A673 (cell line): ENCODE results near the gene SF3B1. TPM values are rescaled to one million over a fixed set of nuclear protein-coding genes. Genes with fewer than 3 reads are reported as not detected.

Experiments used
- BruUV-seq: library from RNA; stranded (reverse); fragments of 400-500 nt; replicated peaks from 2 replicates; lab custom pipeline; 2021; lab: Mats Ljungman, UMichigan
- CTCF ChIA-PET: fragments of 300-600 bp; sonication (Branson Sonifier 250); formaldehyde crosslinking; loops from one replicate; lab custom pipeline; 2022; ENCODE audit warnings: antibody characterized with exemption; lab: Charles Lee
- POLR2A ChIA-PET: fragments of 300-600 bp; sonication (Branson Sonifier 250); formaldehyde crosslinking; loops from one replicate; lab custom pipeline; 2022; ENCODE audit warnings: antibody characterized with exemption; ENCODE audit not compliant: low non-redundant PET; lab: Charles Lee
- DNase-seq: peaks from one replicate; pipeline ENCODE4 v3.0.0-alpha.2; 2015; ENCODE audit warnings: low spot score
- H3K27ac ChIP-seq: fragments of 200-600 bp; sonication (generic); 2 replicates; pipeline ENCODE4 v1.5.1; 2016; ENCODE audit warnings: mixed run types, low read depth, mild to moderate bottlenecking, mixed read lengths, antibody characterized with exemption, low read length; ENCODE audit not compliant: poor library complexity, severe bottlenecking
- H3K27me3 ChIP-seq: fragments of 200-600 bp; sonication (generic); replicated peaks from 2 replicates; pipeline ENCODE4 v1.6.1; 2017; ENCODE audit warnings: mixed run types, low read depth, mild to moderate bottlenecking, mixed read lengths, antibody characterized with exemption, low read length; ENCODE audit not compliant: insufficient read depth, poor library complexity
- H3K36me3 ChIP-seq: fragments of 200-600 bp; sonication (generic); 2 replicates; pipeline ENCODE4 v1.6.1; 2016; ENCODE audit warnings: mixed run types, mild to moderate bottlenecking, mixed read lengths, antibody characterized with exemption, low read length; ENCODE audit not compliant: insufficient read depth, poor library complexity, severe bottlenecking
- H3K4me1 ChIP-seq: fragments of 200-600 bp; sonication (generic); 2 replicates; pipeline ENCODE4 v1.6.1; 2017; ENCODE audit warnings: mixed run types, mild to moderate bottlenecking, mixed read lengths, antibody characterized with exemption, low read length; ENCODE audit not compliant: insufficient read depth, poor library complexity, severe bottlenecking
- H3K4me3 ChIP-seq: fragments of 200-600 bp; sonication (generic); 2 replicates; pipeline ENCODE4 v1.5.1; 2016; ENCODE audit warnings: low read depth, mixed run types, mild to moderate bottlenecking, mixed read lengths, low read length; ENCODE audit not compliant: poor library complexity, severe bottlenecking
- H3K9me3 ChIP-seq: fragments of 200-600 bp; sonication (generic); 2 replicates; pipeline ENCODE4 v1.6.1; 2016; ENCODE audit warnings: mixed run types, low read depth, mild to moderate bottlenecking, mixed read lengths, antibody characterized with exemption, low read length; ENCODE audit not compliant: poor library complexity, severe bottlenecking
- EZH2 ChIP-seq: fragments of 200-600 bp; sonication (generic); IDR thresholded peaks from 2 replicates; pipeline ENCODE4 v1.6.1; 2017; ENCODE audit warnings: borderline replicate concordance, low read depth, mild to moderate bottlenecking, mixed read lengths, antibody characterized with exemption, low read length; ENCODE audit not compliant: poor library complexity, severe bottlenecking
- intact Hi-C: fragments of 100-400 bp; cut with micrococcal nuclease; formaldehyde crosslinking; loops from one replicate; pipeline ENCODE4 v1.10.0; 2022; ENCODE audit not compliant: unreplicated experiment
- total RNA-seq: library from RNA; stranded (reverse); gene quantifications from 2 replicates; pipeline ENCODE4 v1.2.3, GENCODE V29; 2021
- TF ChIP-seq, protein P1 (sequence below): fragments of 300-800, 200-600 bp; sonication (generic); conservative IDR thresholded peaks from 2 replicates; pipeline ENCODE4 v1.5.1; 2017; ENCODE audit warnings: low read depth, mild to moderate bottlenecking, antibody characterized with exemption, low read length, moderate library complexity, mixed read lengths

Gene SF3B1
- total RNA-seq, 1 experiment from 2014 or later, result 287 TPM

GRCh38 chr2:197425550-197425949, 9.3 kb downstream of the SF3B1 start:
- no peaks in the 10 kb centered on the region for H3K9me3 ChIP-seq
- no TSS peak for BruUV-seq
- intact Hi-C loops, result loop anchor here (10.0 kb wide), 1 partner anchor 349 kb away; no protein-coding TSS in a partner anchor
- H3K4me3 ChIP-seq, result no peak overlapping the region
- no peak for TF ChIP-seq EZH2
- TF ChIP-seq, protein P1, sequence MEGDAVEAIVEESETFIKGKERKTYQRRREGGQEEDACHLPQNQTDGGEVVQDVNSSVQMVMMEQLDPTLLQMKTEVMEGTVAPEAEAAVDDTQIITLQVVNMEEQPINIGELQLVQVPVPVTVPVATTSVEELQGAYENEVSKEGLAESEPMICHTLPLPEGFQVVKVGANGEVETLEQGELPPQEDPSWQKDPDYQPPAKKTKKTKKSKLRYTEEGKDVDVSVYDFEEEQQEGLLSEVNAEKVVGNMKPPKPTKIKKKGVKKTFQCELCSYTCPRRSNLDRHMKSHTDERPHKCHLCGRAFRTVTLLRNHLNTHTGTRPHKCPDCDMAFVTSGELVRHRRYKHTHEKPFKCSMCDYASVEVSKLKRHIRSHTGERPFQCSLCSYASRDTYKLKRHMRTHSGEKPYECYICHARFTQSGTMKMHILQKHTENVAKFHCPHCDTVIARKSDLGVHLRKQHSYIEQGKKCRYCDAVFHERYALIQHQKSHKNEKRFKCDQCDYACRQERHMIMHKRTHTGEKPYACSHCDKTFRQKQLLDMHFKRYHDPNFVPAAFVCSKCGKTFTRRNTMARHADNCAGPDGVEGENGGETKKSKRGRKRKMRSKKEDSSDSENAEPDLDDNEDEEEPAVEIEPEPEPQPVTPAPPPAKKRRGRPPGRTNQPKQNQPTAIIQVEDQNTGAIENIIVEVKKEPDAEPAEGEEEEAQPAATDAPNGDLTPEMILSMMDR, result no peak
- POLR2A ChIA-PET, result no interaction called here
- H3K27me3 ChIP-seq, result no peaks in the 10 kb centered on the region
- H3K4me1 ChIP-seq, result peaks cover 12% of the 10 kb centered on the region
- CTCF ChIA-PET, result no interaction called here
- no peak for DNase-seq
- H3K36me3 ChIP-seq, result peaks cover 40% of the 10 kb centered on the region
- H3K27ac ChIP-seq, result no peak overlapping the region

- no peaks in the 10 kb centered on the region for H3K27me3 ChIP-seq
- H3K4me1 ChIP-seq, result peaks cover 11% of the 10 kb centered on the region
- no peak overlapping the region for H3K4me3 ChIP-seq
- ChIA-PET CTCF (no interaction called here), POLR2A (no interaction called here)
- intact Hi-C loops, result loop anchor here (10.0 kb wide), 1 partner anchor 351 kb away; no protein-coding TSS in a partner anchor
- H3K9me3 ChIP-seq, result no peaks in the 10 kb centered on the region
- H3K36me3 ChIP-seq, result peaks cover 56% of the 10 kb centered on the region
- no peak for TF ChIP-seq EZH2
- TF ChIP-seq, protein P1, result no peak
- BruUV-seq, result no TSS peak
- no peak for DNase-seq
- no peak overlapping the region for H3K27ac ChIP-seq
Measured at GRCh38 chr2:197423307-197423706, 11.5 kb downstream of the SF3B1 start.

DNA sequence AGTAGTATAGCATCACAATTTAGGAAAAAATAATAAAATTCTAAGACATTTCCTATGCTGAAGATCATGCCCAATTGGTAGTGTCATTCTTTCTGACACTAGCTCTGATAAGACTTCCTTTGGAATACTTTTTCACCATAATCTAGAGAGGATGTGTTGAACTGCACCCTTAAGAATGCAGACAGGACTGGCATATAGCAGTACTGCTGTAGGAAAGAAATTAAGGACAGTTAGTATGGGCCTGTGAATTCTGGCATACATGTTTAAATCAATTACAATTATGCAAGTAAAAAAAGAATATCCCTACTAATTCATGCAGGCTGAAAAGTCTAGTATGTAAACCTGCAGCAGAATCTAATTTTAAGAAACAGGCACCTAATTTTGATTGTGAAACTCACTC, 15.4 kb downstream of the SF3B1 start:
- no peak overlapping the region for H3K4me3 ChIP-seq
- BruUV-seq, result no TSS peak
- no peaks in the 10 kb centered on the region for H3K9me3 ChIP-seq
- H3K4me1 ChIP-seq, result no peaks in the 10 kb centered on the region
- no peaks in the 10 kb centered on the region for H3K27me3 ChIP-seq
- CTCF ChIA-PET, result no interaction called here
- H3K27ac ChIP-seq, result no peak overlapping the region
- TF ChIP-seq, protein P1, result no peak
- TF ChIP-seq EZH2, result no peak
- peaks cover 93% of the 10 kb centered on the region for H3K36me3 ChIP-seq
- DNase-seq, result no peak
- POLR2A ChIA-PET, result interaction anchor here (0.7 kb wide), 1 partner anchor 133 kb away, joined by 3 read pairs; no protein-coding TSS in a partner anchor
- intact Hi-C loops, result no loop called here
